Body of pancreas (tissue), 4 donors: ENCODE measurements around the gene OR52I2. TPM values are rescaled to one million over a fixed set of nuclear protein-coding genes. Genes with fewer than 3 reads are reported as not detected.
A peak's percentile ranks its signal among the peaks of the same experiment; 100 is the strongest.

Source experiments
- ATAC-seq: fragments of 150-250 bp; one replicate; pipeline ENCODE4 v1.9.1; 2016
- DNase-seq, 4 donors: peaks; one replicate each; pipeline ENCODE4 v3.0.0-alpha.2; 2019
- H3K27ac ChIP-seq, 4 donors: fragments of 200-600 bp; sonication (generic); 1 replicate in 3 of 4; 2 replicates in 1 of 4; pipeline versions ENCODE4 v1.5.1 to v1.6.1; 2016 to 2019; ENCODE audit warnings: mild to moderate bottlenecking in 1 of 4, mixed read lengths in 1 of 4, moderate library complexity in 1 of 4
- H3K27me3 ChIP-seq, 2 donors: fragments of 200-600 bp; sonication (generic); one replicate each; pipeline ENCODE4 v1.6.0; 2016; ENCODE audit warnings: mild to moderate bottlenecking in 1 of 2
- H3K36me3 ChIP-seq, 2 donors: fragments of 200-600 bp; sonication (generic); replicated peaks in 1 of 2; 2 replicates each; pipeline ENCODE4 v1.5.1; 2016; ENCODE audit warnings: low read depth in 2 of 2; ENCODE audit not compliant: insufficient read depth in 1 of 2
- H3K4me1 ChIP-seq: fragments of 200-600 bp; sonication (generic); one replicate; pipeline ENCODE4 v1.6.0; 2016
- H3K4me3 ChIP-seq, 2 donors: fragments of 200-600 bp; sonication (generic); 1 replicate in 1 of 2; 2 replicates in 1 of 2; pipeline ENCODE4 v1.5.1; 2016 to 2019
- H3K9me3 ChIP-seq, 3 donors: fragments of 200-600 bp; sonication (generic); 1 replicate in 2 of 3; 2 replicates in 1 of 3; pipeline ENCODE4 v1.5.1; 2016
- CTCF ChIP-seq, 7 experiments: fragments of 450-650 bp in 4 of 7; fragments of 200-600 bp in 3 of 7; sonication (generic) in 3 of 7; IDR thresholded peaks; one replicate each; pipeline ENCODE4 v1.5.1; 2016 to 2019; ENCODE audit warnings: antibody characterized with exemption in 7 of 7
- POLR2A ChIP-seq, 3 donors: fragments of 450-650 bp; IDR thresholded peaks; one replicate each; pipeline ENCODE4 v1.6.1; 2016; ENCODE audit warnings: antibody characterized with exemption in 3 of 3, mild to moderate bottlenecking in 2 of 3
- WGBS, 2 donors: methylation state at CpG; one replicate each; pipeline ENCODE4 v1.1.5; 2017; 5-methylcytosine and 5-hydroxymethylcytosine counted together
- intact Hi-C: fragments of 100-400 bp; cut with DNase I; formaldehyde crosslinking; loops from one replicate; pipeline ENCODE4 v1.15.1; 2023
- total RNA-seq, 2 donors: library from RNA; depleted of rRNA; stranded (reverse); fragments of >200 nt; gene quantifications; one replicate each; pipeline ENCODE4 v1.1.0, GENCODE V29; 2016

Gene OR52I2
- total RNA-seq, 2 donors from 2014 or later = not detected

- intact Hi-C loops = loop anchor here (5.0 kb wide), 1 partner anchor 371 kb away; no protein-coding TSS in a partner anchor
- WGBS, 2 donors = 45 to 61% methylated on average over 2 of the region's 2 CpGs
These were observed 54.6 kb downstream of the OR52I2 start for GRCh38 chr11:4636136-4636535.

GRCh38 chr11:4636962-4637661 is 55.6 kb downstream of the OR52I2 start, which contains the start of gene OR51D1:
Gene OR51D1 (plus strand): TSS chr11:4637477. CDS start chr11:4639791, 2,314 bp downstream.
- TF ChIP-seq POLR2A (IDR thresholded peaks at IDR 0.05) (no peak), CTCF (IDR thresholded peaks at IDR 0.05) (peak; percentile 66 to 89 (median 86))
- H3K9me3 ChIP-seq = no peaks in the 10 kb centered on the region
- WGBS, 2 donors = 9 to 27% methylated on average over 13 to 21 of the region's 21 CpGs
- intact Hi-C loops = loop anchor here (5.0 kb wide), 1 partner anchor 370 kb away; no protein-coding TSS in a partner anchor
- no peaks in the 10 kb centered on the region for H3K36me3 ChIP-seq
- H3K27me3 ChIP-seq = no peaks in the 10 kb centered on the region
- no peaks in the 10 kb centered on the region for H3K4me1 ChIP-seq
- no peak within 1 kb of the TSS for H3K27ac ChIP-seq
- ATAC-seq (peak; percentile 94), DNase-seq (peak; percentile 73 to 77 (median 75))
- H3K4me3 ChIP-seq = no peak within 1 kb of the TSS

More at GRCh38 chr11:4636136-4636535, 54.6 kb downstream of the OR52I2 start:
- Histone ChIP-seq H3K9me3 (no peaks in the 10 kb centered on the region), H3K4me3 (no peak overlapping the region), H3K27me3 (no peaks in the 10 kb centered on the region), H3K27ac (no peak overlapping the region), H3K4me1 (no peaks in the 10 kb centered on the region), H3K36me3 (no peaks in the 10 kb centered on the region)
- no peak for TF ChIP-seq POLR2A (IDR thresholded peaks at IDR 0.05)
- TF ChIP-seq CTCF (IDR thresholded peaks at IDR 0.05) = no peak
- ATAC-seq (no peak), DNase-seq (no peak)

- no peak overlapping the region for H3K27ac ChIP-seq
- ATAC-seq (no peak), DNase-seq (no peak)
- intact Hi-C loops = loop anchor here (5.0 kb wide), 1 partner anchor 370 kb away; no protein-coding TSS in a partner anchor
- no peak overlapping the region for H3K4me3 ChIP-seq
- TF ChIP-seq POLR2A (IDR thresholded peaks at IDR 0.05) (no peak), CTCF (IDR thresholded peaks at IDR 0.05) (no peak)
- no peaks in the 10 kb centered on the region for H3K27me3 ChIP-seq
- no peaks in the 10 kb centered on the region for H3K36me3 ChIP-seq
- no peaks in the 10 kb centered on the region for H3K9me3 ChIP-seq
- no peaks in the 10 kb centered on the region for H3K4me1 ChIP-seq
- WGBS, 2 donors = 71 to 77% methylated on average over 3 of the region's 3 CpGs
These were observed 56.1 kb downstream of the OR52I2 start for GRCh38 chr11:4637662-4638047.

GRCh38 chr11:4639931-4640330 is 58.4 kb downstream of the OR52I2 start:
- Histone ChIP-seq H3K27me3 (no peaks in the 10 kb centered on the region), H3K4me3 (no peak overlapping the region), H3K27ac (no peak overlapping the region), H3K9me3 (no peaks in the 10 kb centered on the region), H3K36me3 (no peaks in the 10 kb centered on the region), H3K4me1 (no peaks in the 10 kb centered on the region)
- intact Hi-C loops = loop anchor here (5.0 kb wide), 1 partner anchor 367 kb away; no protein-coding TSS in a partner anchor
- DNase-seq = no peak
- no peak for ATAC-seq
- TF ChIP-seq CTCF (IDR thresholded peaks at IDR 0.05) = no peak
- no peak for TF ChIP-seq POLR2A (IDR thresholded peaks at IDR 0.05)
- 70 to 73% methylated on average over 6 of the region's 6 CpGs for WGBS, 2 donors
